Stimulated activated CD4-positive, alpha-beta T cell treated with anti-CD3 and anti-CD28 coated beads, TNF-alpha, amount 100 ng/mL, for 4 hours (primary cell): ENCODE data around the gene TMEM205.
A peak's percentile ranks its signal among the peaks of the same experiment; 100 is the strongest.
"Not testable (repeated sequence)": the region's sequence is repeated elsewhere in the genome, so short reads cannot be mapped to it uniquely, and the experiment has no call there.

Experiments
- DNase-seq, 3 experiments: peaks; one replicate each; pipeline ENCODE4 v3.0.0-alpha.2; 2020; ENCODE audit warnings: low read depth in 3 of 3

TMEM205 gene

GRCh38 chr19:11373166-11373884 is 27.3 kb upstream of the TMEM205 start:
- DNase-seq: no peak

- no peak for DNase-seq
These were observed 24.7 kb upstream of the TMEM205 start for GRCh38 chr19:11370744-11371143.

GRCh38 chr19:11367528-11367927 is 21.5 kb upstream of the TMEM205 start:
- DNase-seq: no peak

- DNase-seq: no peak
These were observed 19.6 kb upstream of the TMEM205 start for GRCh38 chr19:11365557-11366117.

GRCh38 chr19:11364935-11365334 is 18.9 kb upstream of the TMEM205 start:
- no peak for DNase-seq

- no peak for DNase-seq
These were observed 18.3 kb upstream of the TMEM205 start for GRCh38 chr19:11364296-11364904.

GRCh38 chr19:11363881-11364280 is 17.8 kb upstream of the TMEM205 start:
- DNase-seq: no peak

- no peak for DNase-seq
These were observed 16.0 kb upstream of the TMEM205 start for GRCh38 chr19:11361771-11362731.

- DNase-seq: no peak
These were observed 15.1 kb upstream of the TMEM205 start for GRCh38 chr19:11361037-11361770.

- no peak for DNase-seq
These were observed 13.4 kb upstream of the TMEM205 start for GRCh38 chr19:11359421-11359820.

- DNase-seq: no peak
These were observed 10.8 kb upstream of the TMEM205 start for GRCh38 chr19:11356676-11357550.

- no peak for DNase-seq
These were observed 10.0 kb upstream of the TMEM205 start for GRCh38 chr19:11356074-11356397.

- peak; percentile 69 to 73 (median 71) for DNase-seq
These were observed 9.3 kb upstream of the TMEM205 start, which contains the start of gene PLPPR2 for GRCh38 chr19:11355160-11356073. PLPPR2 (plus strand) TSS chr19:11355432; CDS start chr19:11357674, 2,242 bp downstream.

GRCh38 chr19:11354102-11354501 is 8.0 kb upstream of the TMEM205 start:
- not testable (repeated sequence) for DNase-seq

GRCh38 chr19:11349171-11349570 is 3.1 kb upstream of the TMEM205 start:
- no peak for DNase-seq

GRCh38 chr19:11347546-11348039 is 1.5 kb upstream of the TMEM205 start:
- DNase-seq: no peak

GRCh38 chr19:11345122-11345803 is 805 bp downstream of the TMEM205 start:
- DNase-seq: no peak

GRCh38 chr19:11342429-11342828 is 3.6 kb downstream of the TMEM205 start:
- no peak for DNase-seq

GRCh38 chr19:11340099-11340467 is 6.0 kb downstream of the TMEM205 start:
- DNase-seq: not testable (repeated sequence)
